Measurements from ENCODE around the gene SQSTM1.

Gene SQSTM1

GRCh38 chr5:179875741-179876609 lies 55.3 kb downstream of the SQSTM1 start:
- DNase-seq: no peak

- DNase-seq: no peak
Measured at GRCh38 chr5:179876610-179876952, 55.9 kb downstream of the SQSTM1 start.

GRCh38 chr5:179878222-179879002 lies 57.7 kb downstream of the SQSTM1 start:
- DNase-seq: no peak

GRCh38 chr5:179879003-179879689 lies 58.4 kb downstream of the SQSTM1 start:
- no peak for DNase-seq

- DNase-seq: no peak
Measured at GRCh38 chr5:179879690-179880010, 58.9 kb downstream of the SQSTM1 start.

GRCh38 chr5:179880066-179880650 lies 59.5 kb downstream of the SQSTM1 start:
- no peak for DNase-seq

GRCh38 chr5:179880848-179881590 lies 60.3 kb downstream of the SQSTM1 start:
- DNase-seq: no peak

GRCh38 chr5:179882338-179882737 lies 61.6 kb downstream of the SQSTM1 start:
- no peak for DNase-seq

- DNase-seq: no peak
Measured at GRCh38 chr5:179883163-179883562, 62.5 kb downstream of the SQSTM1 start.

GRCh38 chr5:179885491-179886090 lies 64.9 kb downstream of the SQSTM1 start:
- no peak for DNase-seq

- no peak for DNase-seq
Measured at GRCh38 chr5:179886190-179886911, 65.6 kb downstream of the SQSTM1 start.

GRCh38 chr5:179887095-179887494 lies 66.4 kb downstream of the SQSTM1 start:
- no peak for DNase-seq

Data from NCI-H2029 (cell line).